Breast epithelium (tissue), 3 donors: ENCODE data around the gene RRP1.

Experiments
- CTCF ChIP-seq, 3 donors: fragments of 450-650 bp; IDR thresholded peaks; one replicate each; pipeline ENCODE4 v1.5.1; 2016 to 2017; ENCODE audit warnings: antibody characterized with exemption in 3 of 3, mild to moderate bottlenecking in 3 of 3, moderate library complexity in 3 of 3
- POLR2A ChIP-seq: fragments of 450-650 bp; IDR thresholded peaks from one replicate; pipeline ENCODE4 v1.6.1; 2016; ENCODE audit warnings: antibody characterized with exemption, mild to moderate bottlenecking, moderate library complexity

GRCh38 chr21:43846430-43846829 is 57.1 kb downstream of the RRP1 start:
- no peak for TF ChIP-seq POLR2A
- TF ChIP-seq CTCF (IDR thresholded peaks at IDR 0.05) = no peak
